K562 (cell line): ENCODE data around the gene TMEM14C. TPM values are rescaled to one million over a fixed set of nuclear protein-coding genes. Genes with fewer than 3 reads are reported as not detected.

Source experiments
- BACH1 ChIP-seq: fragments of 200-800 bp; sonication (Bioruptor generic); IDR thresholded peaks from 2 replicates; pipeline ENCODE4 v1.6.1; 2016; ENCODE audit warnings: missing genetic modification characterization, missing compliant biosample characterization
- CBX8 ChIP-seq: fragments of 200-600 bp; sonication (generic); IDR thresholded peaks from 2 replicates; pipeline ENCODE4 v1.6.1; 2012; ENCODE audit warnings: borderline replicate concordance, mixed run types, low read depth, mild to moderate bottlenecking, moderate library complexity, mixed read lengths, low read length, control low read depth, inconsistent platforms; ENCODE audit not compliant: poor library complexity, severe bottlenecking; ENCODE audit errors: extremely low read depth
- CCAR2 ChIP-seq: fragments of 200-400 bp; formaldehyde crosslinking; IDR thresholded peaks from 2 replicates; pipeline ENCODE4 v1.6.1; 2017; ENCODE audit warnings: mild to moderate bottlenecking, low read depth, low read length
- ETV5 ChIP-seq: sonication (generic); formaldehyde crosslinking; IDR thresholded peaks from 2 replicates; pipeline ENCODE4 v1.4.0; 2020; ENCODE audit warnings: low read depth, mild to moderate bottlenecking, missing genetic modification reagents
- FIP1L1 ChIP-seq: fragments of 200-400 bp; formaldehyde crosslinking; IDR thresholded peaks from 2 replicates; pipeline ENCODE4 v1.6.1; 2018; ENCODE audit warnings: mild to moderate bottlenecking, low read depth, low read length; ENCODE audit not compliant: poor library complexity, severe bottlenecking
- FOXO4 ChIP-seq: fragments of 450-650 bp; formaldehyde crosslinking; IDR thresholded peaks from 2 replicates; pipeline ENCODE4 v1.4.0; 2020; ENCODE audit warnings: mild to moderate bottlenecking, moderate library complexity
- HNRNPL ChIP-seq: fragments of 200-400 bp; formaldehyde crosslinking; IDR thresholded peaks from 2 replicates; pipeline ENCODE4 v1.6.1; 2017; ENCODE audit warnings: low read depth, mild to moderate bottlenecking, low read length
- L3MBTL2 ChIP-seq: fragments of 450-650 bp; IDR thresholded peaks from 2 replicates; pipeline ENCODE4 v1.6.1; 2016; ENCODE audit warnings: mild to moderate bottlenecking, moderate library complexity
- MTA1 ChIP-seq: fragments of 450-650 bp; IDR thresholded peaks from 2 replicates; pipeline ENCODE4 v1.6.1; 2017; ENCODE audit warnings: borderline replicate concordance
- MTA2 ChIP-seq: fragments of 450-650 bp; IDR thresholded peaks from 2 replicates; pipeline ENCODE4 v1.6.1; 2016; ENCODE audit warnings: low read depth
- MTF1 ChIP-seq: fragments of 250-450 bp; sonication (Bioruptor Pico); IDR thresholded peaks from 2 replicates; pipeline ENCODE4 v1.9.0; 2021; ENCODE audit warnings: moderate library complexity, mild to moderate bottlenecking, inconsistent platforms, borderline replicate concordance
- NCOA2 ChIP-seq, 2 experiments: fragments of 450-650 bp; IDR thresholded peaks; 2 replicates each; pipeline ENCODE4 v1.6.1; 2018; ENCODE audit warnings: mild to moderate bottlenecking in 2 of 2, moderate library complexity in 1 of 2; ENCODE audit not compliant: partially characterized antibody in 2 of 2
- STAG1 ChIP-seq: sonication (generic); formaldehyde crosslinking; IDR thresholded peaks from 2 replicates; pipeline ENCODE4 v1.5.0; 2020; ENCODE audit warnings: missing genetic modification reagents, borderline replicate concordance
- TEAD2 ChIP-seq: fragments of 450-650 bp; IDR thresholded peaks from 2 replicates; pipeline ENCODE4 v1.6.1; 2016; ENCODE audit warnings: missing genetic modification characterization, control low read depth, missing compliant biosample characterization
- THRB ChIP-seq: fragments of 450-650 bp; formaldehyde crosslinking; conservative IDR thresholded peaks from 2 replicates; pipeline ENCODE4 v1.4.0; 2022; ENCODE audit warnings: mild to moderate bottlenecking, missing genetic modification characterization
- ZC3H4 ChIP-seq: sonication (generic); formaldehyde crosslinking; IDR thresholded peaks from 2 replicates; pipeline ENCODE4 v1.9.0; 2021; ENCODE audit warnings: missing genetic modification reagents, borderline replicate concordance
- ZNF444 ChIP-seq: fragments of 250-450 bp; sonication (Bioruptor Pico); IDR thresholded peaks from 2 replicates; pipeline ENCODE4 v1.4.0; 2020; ENCODE audit warnings: mild to moderate bottlenecking, moderate library complexity
- ZNF778 ChIP-seq: fragments of 450-650 bp; formaldehyde crosslinking; IDR thresholded peaks from 2 replicates; pipeline ENCODE4 v1.4.0; 2020; ENCODE audit warnings: mild to moderate bottlenecking, moderate library complexity
- polyA plus RNA-seq, 8 experiments: library from polyadenylated mRNA; depleted of rRNA in 4 of 8; stranded (reverse) in 5 of 8; unstranded in 3 of 8; fragments of >200 nt; fragmentation: Nextera tagmentation in 2 of 8; fragmentation: Illumina TruSeq in 1 of 8; extraction: Ambion mirVana in 2 of 8; extraction: Trizol in 1 of 8; gene quantifications; 2 replicates each; pipeline versions ENCODE4 v1.2.1 to v1.2.3, GENCODE V29; 2011 to 2014; ENCODE audit warnings: inconsistent platforms in 1 of 8, missing spikeins in 1 of 8
- total RNA-seq, 7 experiments: library from RNA; depleted of rRNA in 6 of 7; stranded (reverse); fragments of >200 nt in 6 of 7; fragmentation: Illumina TruSeq in 2 of 7; extraction: Trizol in 2 of 7; gene quantifications; 2 replicates each; pipeline versions ENCODE4 v1.2.1 to v1.2.3, GENCODE V29; 2011 to 2021; ENCODE audit warnings: low replicate concordance in 1 of 7
- TF ChIP-seq, protein P1 (sequence below): fragments of 250-450 bp; sonication (Bioruptor Pico); IDR thresholded peaks from 2 replicates; pipeline ENCODE4 v1.8.0; 2022; ENCODE audit warnings: inconsistent platforms, mild to moderate bottlenecking, moderate library complexity, borderline replicate concordance
- TF ChIP-seq, protein P2 (sequence below): fragments of 450-650 bp; IDR thresholded peaks from 2 replicates; pipeline ENCODE4 v1.6.1; 2016; ENCODE audit warnings: antibody characterized with exemption
- TF ChIP-seq, protein P3 (sequence below): fragments of 200-800 bp; sonication (Bioruptor generic); IDR thresholded peaks from 2 replicates; pipeline ENCODE4 v1.6.1; 2017; ENCODE audit warnings: missing genetic modification characterization, missing compliant biosample characterization

Gene TMEM14C
- total and polyA plus RNA-seq, 9 of the 15 experiments (the other 6 are each of a cell fraction or from before 2014, with no cell fraction given), result 151 to 496 (median 263) TPM

DNA sequence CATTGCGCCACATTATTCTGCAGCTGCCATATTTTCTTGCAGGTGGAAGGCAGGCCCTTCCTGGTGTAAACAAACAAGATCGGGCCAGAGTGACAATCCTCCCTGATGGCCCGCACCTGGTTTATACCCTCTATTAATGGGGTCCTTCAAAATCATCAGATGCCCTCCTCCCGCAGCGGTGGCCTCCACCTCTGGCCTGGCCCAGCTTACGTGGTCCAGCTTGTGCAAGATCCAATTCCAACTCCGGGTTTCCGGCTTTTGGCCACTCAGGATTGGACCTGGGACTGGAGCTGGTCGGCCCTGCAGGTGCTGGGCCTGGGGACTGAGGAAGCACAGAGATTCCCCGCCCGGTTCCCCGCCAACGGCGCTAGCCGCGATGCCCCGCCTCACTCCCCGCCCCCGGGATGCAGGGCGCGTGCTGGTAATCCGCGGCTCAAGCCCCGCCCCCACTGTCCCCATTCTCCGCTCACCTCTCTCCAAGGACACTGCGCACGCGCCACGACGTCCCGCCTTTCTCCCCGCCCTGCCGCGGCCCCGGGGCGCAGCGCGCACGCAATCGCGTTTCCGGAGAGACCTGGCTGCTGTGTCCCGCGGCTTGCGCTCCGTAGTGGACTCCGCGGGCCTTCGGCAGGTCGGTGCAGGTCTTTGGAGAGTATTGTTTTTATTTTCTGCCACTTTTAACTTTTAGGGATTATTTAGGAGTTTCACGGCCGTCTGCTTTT lies 24.5 kb downstream of the TMEM14C start, which contains the start of gene TMEM14B (continued):
- TF ChIP-seq CBX8 (no peak), L3MBTL2 (peak; percentile 84), ETV5 (peak; percentile 91), MTA1 (no peak), FIP1L1 (no peak), THRB (no peak; the same call in 1 of the 2 replicates), FOXO4 (CRISPR knock-in tag) (no peak), ZNF444 (CRISPR knock-in tag) (0 out of 2 replicates have a peak, but pooled peaks have one; percentile 45), ZNF778 (CRISPR knock-in tag) (no peak), BACH1 (tag) (no peak), ZC3H4 (CRISPR knock-in tag) (no peak), NCOA2 (IDR thresholded peaks at IDR 0.05; ENCODE audit: partially characterized antibody in 2 of 2) (no peak), MTF1 (CRISPR knock-in tag) (no peak; the same call in 1 of the 2 replicates), STAG1 (no peak), CCAR2 (no peak), HNRNPL (peak; percentile 20; the same call in 1 of the 2 replicates), MTA2 (no peak; the same call in 1 of the 2 replicates), TEAD2 (tag) (no peak)
- TF ChIP-seq, protein P1, sequence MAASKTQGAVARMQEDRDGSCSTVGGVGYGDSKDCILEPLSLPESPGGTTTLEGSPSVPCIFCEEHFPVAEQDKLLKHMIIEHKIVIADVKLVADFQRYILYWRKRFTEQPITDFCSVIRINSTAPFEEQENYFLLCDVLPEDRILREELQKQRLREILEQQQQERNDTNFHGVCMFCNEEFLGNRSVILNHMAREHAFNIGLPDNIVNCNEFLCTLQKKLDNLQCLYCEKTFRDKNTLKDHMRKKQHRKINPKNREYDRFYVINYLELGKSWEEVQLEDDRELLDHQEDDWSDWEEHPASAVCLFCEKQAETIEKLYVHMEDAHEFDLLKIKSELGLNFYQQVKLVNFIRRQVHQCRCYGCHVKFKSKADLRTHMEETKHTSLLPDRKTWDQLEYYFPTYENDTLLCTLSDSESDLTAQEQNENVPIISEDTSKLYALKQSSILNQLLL (CRISPR knock-in tag), result no peak
- TF ChIP-seq, protein P2, sequence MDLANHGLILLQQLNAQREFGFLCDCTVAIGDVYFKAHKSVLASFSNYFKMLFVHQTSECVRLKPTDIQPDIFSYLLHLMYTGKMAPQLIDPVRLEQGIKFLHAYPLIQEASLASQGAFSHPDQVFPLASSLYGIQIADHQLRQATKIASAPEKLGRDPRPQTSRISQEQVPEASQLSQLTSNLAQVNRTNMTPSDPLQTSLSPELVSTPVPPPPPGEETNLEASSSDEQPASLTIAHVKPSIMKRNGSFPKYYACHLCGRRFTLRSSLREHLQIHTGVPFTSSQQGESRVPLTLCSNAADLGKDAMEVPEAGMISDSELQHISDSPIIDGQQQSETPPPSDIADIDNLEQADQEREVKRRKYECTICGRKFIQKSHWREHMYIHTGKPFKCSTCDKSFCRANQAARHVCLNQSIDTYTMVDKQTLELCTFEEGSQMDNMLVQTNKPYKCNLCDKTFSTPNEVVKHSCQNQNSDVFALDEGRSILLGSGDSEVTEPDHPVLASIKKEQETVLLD, result peak; percentile 95
- TF ChIP-seq, protein P3, sequence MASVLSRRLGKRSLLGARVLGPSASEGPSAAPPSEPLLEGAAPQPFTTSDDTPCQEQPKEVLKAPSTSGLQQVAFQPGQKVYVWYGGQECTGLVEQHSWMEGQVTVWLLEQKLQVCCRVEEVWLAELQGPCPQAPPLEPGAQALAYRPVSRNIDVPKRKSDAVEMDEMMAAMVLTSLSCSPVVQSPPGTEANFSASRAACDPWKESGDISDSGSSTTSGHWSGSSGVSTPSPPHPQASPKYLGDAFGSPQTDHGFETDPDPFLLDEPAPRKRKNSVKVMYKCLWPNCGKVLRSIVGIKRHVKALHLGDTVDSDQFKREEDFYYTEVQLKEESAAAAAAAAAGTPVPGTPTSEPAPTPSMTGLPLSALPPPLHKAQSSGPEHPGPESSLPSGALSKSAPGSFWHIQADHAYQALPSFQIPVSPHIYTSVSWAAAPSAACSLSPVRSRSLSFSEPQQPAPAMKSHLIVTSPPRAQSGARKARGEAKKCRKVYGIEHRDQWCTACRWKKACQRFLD (CRISPR knock-in tag), result no peak
